Measurements from ENCODE around the gene PARP15.

DNA sequence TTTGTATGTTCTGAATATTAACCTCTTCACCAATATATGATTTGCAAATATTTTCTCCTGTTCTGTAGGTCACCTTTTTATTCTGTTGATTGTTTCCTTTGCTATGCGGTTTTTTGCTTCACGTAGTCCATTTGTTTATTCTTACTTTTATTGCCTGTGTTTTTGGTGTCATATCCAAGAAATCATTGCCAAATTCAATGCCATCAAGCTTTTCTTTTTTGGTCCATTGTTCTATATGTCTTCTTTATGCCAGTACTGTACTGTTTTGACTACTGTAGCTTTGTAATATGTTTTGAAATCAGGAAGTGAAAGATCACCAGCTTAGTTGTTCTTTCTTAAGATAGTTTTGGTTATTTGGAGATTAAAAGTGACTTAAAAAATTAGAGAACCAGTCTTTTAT lies 4.2 kb downstream of the PARP15 start:
- no peak for TF ChIP-seq POLR2AphosphoS5 (IDR thresholded peaks at IDR 0.05; ENCODE audit: insufficient read depth in 1 of 2, low read depth in 1 of 2)
- no peak for TF ChIP-seq POLR2A (IDR thresholded peaks at IDR 0.05)
- TF ChIP-seq, protein P1, sequence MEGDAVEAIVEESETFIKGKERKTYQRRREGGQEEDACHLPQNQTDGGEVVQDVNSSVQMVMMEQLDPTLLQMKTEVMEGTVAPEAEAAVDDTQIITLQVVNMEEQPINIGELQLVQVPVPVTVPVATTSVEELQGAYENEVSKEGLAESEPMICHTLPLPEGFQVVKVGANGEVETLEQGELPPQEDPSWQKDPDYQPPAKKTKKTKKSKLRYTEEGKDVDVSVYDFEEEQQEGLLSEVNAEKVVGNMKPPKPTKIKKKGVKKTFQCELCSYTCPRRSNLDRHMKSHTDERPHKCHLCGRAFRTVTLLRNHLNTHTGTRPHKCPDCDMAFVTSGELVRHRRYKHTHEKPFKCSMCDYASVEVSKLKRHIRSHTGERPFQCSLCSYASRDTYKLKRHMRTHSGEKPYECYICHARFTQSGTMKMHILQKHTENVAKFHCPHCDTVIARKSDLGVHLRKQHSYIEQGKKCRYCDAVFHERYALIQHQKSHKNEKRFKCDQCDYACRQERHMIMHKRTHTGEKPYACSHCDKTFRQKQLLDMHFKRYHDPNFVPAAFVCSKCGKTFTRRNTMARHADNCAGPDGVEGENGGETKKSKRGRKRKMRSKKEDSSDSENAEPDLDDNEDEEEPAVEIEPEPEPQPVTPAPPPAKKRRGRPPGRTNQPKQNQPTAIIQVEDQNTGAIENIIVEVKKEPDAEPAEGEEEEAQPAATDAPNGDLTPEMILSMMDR (IDR thresholded peaks at IDR 0.05), result no peak

All from vagina (tissue), 2 donors.